ENCODE data around the gene SNRPA1.

Gene SNRPA1

DNA sequence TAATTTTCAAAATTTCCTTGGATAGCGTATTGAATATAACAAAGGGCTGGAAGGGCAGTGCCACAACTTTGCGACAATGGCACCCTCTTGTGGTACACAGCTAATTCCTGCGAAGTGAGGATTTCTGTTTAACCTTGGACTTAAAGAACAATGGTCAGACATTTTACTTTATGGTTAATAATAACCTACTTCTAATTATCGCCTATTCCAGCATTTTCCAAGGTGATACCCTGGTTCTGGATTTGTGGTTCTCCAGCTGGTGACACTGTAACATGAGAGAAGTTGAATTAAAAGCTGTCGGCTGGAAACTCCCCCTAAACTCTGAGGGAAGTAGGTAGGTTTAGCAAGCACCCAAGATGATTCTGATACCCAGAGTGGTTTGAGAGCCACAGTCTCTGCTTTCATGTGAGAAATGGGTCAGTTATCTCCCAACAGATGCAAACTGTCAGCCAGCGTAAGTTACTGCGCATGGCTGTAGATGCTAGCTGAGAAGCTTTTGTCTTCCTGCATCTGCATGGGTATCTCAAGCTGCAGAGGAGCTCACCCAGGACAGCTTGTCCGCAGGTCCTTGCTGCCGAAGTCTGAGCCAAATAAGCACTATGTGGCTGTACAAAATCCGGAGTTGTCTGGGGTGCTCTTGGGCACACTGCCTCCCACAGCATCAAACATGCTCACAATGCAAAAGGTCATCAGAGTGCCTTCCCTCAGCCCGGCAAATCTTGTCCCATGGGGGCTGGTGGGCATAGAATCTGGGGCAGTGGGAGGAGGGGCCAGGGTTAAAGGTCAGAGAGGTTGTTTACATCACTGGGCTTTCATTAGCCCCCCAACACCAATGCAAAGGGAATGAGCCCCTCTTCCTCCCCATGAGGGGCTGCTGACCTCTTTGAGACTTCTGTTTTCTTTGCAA is 36.6 kb downstream of the SNRPA1 start:
- peak; percentile 43 for DNase-seq (ENCODE audit: low read depth)

DNA sequence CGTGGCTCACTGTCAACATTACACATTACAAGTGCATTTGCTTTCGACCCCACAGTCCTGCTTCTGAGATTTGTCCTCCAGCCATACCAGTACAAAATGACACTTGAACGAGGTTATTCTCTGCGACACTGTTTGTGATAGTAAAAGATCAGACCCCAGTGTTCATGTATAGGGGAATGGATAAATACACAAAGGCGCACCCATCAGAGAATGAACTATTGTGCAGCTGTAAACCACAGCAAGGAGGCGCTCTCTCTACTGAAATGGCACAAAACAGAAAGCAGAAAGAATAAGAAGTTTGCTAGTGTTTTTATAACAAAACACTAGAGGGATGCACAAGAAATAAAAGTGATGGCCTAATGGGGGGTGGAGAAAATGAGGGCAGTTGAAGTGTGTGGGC is 38.3 kb downstream of the SNRPA1 start:
- DNase-seq (ENCODE audit: low read depth) = no peak

DNA sequence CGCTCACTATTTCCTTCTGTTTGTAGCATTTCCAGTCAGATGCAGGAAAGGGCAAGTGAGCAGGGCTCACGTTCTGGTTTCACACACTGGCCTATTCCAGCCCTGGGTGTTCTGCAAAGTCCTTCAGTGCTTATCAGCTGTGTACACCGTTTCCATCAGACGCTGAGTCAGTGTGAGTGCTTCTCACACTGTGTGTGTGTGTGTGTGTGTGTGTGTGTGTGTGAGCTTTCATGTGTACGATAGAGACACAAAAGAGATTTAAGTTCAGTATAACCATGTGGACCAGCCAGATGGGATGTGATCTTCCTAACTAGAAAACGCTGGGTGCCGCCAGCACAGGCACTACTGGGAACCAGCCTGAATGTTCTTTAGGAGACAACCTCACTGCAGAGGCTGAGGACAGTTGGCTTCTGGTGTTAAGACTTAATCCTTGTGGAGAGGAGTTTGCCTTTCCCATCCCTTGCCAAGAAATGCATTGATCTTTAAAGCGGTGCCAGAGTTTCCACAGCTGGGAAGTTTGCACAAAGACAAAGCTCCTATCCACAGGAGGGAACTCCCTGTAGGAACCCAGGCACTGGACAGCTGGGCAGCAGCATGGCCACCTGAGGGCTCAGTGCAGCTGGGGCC is 39.3 kb downstream of the SNRPA1 start:
- DNase-seq (ENCODE audit: low read depth) = no peak

DNA sequence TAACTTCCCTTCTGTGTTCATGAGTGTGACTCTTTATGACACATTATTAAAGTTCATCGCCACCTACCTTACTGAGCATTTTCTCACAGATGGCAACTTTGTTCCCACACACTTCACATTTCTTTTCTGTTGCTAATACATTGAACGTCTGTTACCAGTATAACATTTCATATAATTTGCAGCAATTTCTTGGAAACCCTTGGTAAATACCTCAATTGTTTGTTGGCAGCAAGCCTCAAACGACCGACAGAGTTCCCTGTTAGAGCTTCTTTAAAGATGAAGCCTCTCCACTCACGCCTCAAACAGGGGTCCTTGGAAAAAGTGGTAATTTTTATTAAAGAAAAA is 40.0 kb downstream of the SNRPA1 start:
- no peak for DNase-seq (ENCODE audit: low read depth)

DNA sequence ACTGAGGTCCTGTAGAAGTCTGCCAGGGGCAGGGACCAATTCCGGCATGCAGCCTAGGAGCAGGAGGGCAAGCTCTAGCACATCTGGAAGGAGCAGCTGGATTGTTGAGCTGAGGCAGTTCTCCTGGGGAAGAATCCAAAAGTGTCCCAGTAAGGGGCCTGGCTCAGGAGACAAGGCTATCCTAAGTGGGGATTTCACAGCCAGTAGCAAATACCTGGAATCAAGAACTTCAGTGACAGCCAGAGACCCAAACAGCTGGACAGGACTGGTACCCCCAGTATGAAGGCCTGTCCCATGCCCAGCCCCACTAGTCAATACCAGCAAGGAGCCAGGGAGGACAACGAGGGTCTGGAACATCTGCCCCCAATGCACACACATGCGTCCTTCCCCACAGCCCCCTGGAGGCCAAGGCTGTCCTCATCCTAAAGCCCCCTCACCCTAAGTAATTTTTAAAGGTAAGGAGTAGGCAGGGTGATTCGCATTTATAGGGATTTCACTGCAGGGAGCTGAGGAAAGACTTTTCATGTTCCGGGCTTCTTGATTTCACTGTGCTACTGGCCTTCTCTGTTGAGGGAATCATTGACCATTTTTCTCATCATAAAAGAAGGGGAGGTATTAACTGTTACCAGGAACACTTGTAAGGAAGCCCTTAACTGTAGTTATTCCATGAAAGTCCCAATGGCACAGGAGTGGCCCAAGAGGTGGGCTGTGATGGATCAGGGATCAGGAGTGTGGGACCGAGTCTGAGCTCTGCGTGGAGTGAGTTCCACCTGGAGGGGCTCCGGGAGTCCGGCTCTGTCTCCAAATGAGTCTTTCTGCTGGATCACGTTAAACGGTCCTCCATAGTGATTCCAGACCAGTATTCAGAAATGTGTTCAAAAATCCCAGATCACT is 40.6 kb downstream of the SNRPA1 start:
- no peak for DNase-seq (ENCODE audit: low read depth)

DNA sequence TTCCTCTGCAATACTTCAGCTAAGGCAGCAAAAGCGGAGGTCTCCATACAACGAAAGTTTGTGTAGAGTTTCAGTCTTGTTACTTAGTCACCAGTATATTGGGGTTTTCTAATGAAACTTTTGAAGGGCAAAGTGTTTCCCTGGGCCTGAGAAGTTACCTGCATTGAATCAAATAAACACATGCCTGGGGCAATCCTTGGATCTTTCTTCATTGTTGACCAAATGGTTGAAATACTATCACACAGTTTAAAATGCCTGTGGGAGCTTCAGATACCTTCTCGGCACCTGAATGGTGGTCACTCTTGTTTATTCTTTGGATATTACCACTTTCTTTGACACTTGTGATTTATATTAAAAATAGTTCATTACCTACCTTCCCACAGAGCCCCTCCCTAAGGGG is 42.2 kb downstream of the SNRPA1 start:
- no peak for DNase-seq (ENCODE audit: low read depth)

DNA sequence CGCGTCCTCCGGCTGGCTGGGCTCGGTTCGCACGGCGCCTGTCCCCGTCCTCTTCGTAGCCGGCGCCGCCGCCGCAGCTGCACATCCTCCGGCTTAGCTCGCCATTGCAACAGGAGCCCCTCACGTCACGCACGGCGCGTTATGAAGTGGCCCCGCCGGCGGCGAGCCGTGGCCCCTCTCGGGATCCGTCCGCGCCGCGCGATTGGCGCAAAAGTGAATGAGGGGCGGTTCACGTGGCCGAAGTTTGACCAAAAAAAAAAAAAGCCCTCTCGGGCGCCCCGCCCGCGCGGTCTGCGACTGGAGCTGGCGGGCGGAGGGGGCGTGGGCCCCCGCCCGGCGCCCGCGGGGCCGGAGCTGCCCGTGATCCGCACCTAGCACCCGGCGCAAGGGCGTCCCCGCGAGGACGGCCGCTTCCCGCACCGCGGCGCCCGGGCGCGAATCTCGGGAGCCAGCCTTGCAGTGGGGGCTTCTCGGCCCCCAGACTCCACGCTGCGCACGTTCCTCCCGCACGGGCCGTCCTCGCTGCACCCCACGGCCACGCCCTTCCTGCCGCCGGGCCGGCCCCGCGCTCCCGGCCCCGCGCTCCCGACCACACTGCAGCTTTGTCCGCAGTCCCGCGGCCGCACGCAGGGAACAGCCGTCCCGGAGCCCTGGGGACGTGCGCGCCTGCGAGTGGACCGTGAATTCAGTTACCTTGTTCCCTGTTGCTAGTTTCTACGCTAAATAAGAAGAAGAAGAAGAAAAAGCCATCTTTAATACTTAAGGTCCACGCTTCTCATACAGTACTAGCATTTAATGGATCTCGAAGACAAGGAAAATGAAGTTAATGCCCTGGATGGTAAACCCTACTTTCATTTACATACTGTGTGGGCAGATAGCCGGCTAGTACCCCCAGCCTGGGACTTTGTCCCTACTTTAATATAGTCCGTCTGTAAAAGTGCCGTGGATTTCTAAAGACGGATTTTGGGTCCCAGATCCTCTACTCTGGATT is 42.9 kb downstream of the SNRPA1 start, which contains the start of gene CHSY1:
TSS of gene CHSY1 (minus strand) at position 219 of the 991 bp plus-strand sequence. CDS start 592 bp downstream, outside the sequence.
- DNase-seq (ENCODE audit: low read depth) = peak; percentile 79

DNA sequence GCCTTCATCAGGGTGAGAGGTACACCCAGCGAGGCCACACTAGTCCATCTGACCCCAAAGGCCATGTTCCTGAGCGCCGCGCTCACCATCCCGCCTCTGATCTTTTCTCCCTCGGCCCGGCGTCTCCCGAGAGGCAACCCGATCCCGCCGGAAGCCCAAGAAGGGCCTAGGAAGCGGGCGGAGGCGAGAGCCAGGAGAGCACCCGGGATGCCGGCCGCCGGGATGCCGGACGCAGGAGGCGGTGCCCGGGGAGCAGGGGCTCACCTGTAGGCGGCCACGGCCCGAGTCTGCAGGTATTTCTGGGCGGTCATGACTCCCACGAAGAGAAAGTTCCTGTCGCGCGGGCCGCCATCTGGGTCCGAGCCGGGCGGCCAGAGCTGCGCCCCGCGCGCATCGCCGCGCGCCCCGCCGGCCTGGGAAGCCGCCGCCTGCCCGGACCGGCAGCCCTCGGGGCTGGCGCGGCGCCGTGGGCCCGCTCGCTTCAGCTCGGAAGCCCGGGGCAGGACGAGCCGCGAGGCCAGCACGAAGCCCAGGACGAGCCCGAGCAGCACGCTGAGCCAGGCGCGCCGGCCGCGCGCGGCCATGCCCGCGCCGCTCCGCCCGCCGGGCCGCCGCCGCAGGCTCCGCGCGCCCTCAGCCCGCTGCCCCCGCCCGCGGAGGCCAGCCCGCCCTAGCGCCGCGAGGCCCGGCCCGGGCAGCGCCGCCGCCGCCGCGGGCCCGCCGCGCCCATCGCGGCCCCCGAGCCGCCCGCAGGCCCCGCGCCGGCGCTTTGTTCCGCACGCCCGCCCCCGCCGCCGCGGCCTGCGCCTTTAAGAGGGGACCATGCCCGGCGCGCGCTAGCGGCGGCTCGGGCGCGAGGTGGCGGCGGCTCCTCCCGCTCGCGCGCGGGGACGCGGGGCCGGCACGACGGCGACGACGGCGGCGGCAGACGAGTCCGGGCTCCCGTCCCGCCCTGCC is 43.9 kb downstream of the SNRPA1 start:
- DNase-seq (ENCODE audit: low read depth) = no peak

DNA sequence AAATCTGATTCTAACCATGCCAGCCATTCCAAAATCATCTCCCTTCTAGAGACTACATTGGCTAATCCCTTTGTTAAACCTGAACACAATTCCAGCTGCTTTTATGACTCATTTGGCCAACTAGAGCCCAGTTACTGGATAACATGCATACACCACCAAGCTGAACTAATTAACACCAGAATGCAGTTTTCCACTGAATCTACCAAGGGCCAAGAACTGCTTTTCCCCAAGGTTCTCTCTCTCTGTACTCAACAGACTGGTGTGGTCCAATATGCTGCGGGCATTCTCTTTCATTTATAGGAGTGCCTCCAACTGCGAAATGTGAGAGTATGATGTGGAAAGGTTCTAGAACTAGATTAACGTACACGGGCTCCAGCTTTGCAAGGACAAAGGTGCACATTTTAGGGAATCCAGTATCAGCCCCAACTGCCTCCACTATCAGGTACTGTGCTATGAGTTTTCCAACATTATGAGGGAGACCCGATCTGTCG is 44.7 kb downstream of the SNRPA1 start:
- DNase-seq (ENCODE audit: low read depth) = no peak

DNA sequence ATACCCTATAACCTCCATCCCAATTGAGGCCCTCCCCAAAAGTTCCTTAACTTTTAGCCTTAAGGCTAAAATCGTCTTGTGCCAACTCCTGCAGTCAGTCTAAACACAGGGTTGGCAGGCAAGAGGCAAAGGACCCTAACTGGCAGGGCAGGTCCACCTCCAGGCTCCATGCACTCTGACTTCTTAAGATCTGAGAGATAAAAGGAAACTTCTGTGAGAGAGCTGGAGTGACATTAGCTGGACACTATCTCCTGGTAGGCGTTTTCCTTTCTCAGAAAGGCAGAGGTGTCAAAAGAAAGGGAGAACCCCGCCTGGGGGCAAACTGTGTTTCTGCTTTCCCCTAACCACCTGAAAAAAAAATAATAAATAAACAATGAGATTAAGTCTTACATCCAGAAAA is 46.8 kb downstream of the SNRPA1 start:
- DNase-seq (ENCODE audit: low read depth) = no peak

DNA sequence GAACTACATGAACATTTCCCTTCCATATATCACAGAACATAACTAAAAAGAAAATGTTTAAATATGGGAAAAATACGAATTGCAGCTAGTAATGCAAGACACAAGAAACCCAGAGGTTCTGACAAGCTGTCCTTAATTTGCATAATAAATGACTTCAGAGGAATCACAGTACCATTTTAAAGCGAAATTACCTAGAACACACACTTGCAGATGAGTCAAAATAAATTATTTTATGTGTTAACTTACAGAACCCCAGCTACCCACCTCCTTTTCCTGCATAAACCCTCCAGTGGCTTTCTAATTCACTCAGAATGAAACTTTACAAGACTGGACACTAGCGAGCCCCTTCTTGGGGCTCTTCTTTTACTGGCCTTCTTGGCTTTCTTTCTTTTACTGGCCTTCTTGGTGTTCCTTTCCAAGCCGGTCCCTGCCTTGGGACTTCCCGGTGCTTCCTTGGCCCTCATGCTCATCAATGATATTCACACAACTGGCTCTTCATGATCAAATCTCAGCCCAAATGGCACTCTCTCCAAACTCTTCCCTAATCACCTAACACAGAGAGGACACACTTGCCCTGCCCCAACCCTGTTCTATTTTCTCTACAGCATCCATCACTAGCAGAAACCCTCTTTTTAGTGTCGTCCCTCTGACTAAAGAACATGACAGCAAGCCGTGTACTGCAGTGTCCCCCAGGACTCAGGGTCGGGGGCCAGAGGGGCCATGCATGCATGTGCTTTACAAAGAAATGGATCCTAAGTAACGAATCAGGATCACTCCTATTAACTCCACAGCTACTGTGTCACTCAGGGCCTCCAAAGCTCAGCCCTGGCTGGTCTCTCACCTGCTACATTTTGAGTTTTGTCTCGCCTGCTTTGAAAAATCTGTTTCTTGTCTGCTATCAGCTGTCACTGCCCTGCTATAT is 48.0 kb downstream of the SNRPA1 start:
- DNase-seq (ENCODE audit: low read depth) = no peak

DNA sequence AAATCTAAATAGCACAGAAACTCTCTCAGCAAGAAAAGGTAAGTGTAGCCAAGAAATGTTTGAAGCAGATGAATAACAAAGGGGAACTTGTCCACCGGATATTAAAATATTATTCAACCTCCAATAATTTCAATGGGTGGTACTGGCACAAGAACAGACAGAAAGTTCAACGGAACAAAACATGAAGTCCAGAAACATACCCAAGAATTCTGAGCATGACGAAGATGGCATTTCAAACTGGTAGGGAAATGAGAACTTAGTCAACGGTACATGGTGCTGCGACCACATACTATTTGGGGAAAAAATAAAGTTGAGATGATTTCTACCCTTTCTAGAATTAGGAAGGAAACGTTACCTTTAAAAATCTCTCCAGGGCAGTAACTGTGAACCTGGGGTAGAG is 48.7 kb downstream of the SNRPA1 start:
- no peak for DNase-seq (ENCODE audit: low read depth)

DNA sequence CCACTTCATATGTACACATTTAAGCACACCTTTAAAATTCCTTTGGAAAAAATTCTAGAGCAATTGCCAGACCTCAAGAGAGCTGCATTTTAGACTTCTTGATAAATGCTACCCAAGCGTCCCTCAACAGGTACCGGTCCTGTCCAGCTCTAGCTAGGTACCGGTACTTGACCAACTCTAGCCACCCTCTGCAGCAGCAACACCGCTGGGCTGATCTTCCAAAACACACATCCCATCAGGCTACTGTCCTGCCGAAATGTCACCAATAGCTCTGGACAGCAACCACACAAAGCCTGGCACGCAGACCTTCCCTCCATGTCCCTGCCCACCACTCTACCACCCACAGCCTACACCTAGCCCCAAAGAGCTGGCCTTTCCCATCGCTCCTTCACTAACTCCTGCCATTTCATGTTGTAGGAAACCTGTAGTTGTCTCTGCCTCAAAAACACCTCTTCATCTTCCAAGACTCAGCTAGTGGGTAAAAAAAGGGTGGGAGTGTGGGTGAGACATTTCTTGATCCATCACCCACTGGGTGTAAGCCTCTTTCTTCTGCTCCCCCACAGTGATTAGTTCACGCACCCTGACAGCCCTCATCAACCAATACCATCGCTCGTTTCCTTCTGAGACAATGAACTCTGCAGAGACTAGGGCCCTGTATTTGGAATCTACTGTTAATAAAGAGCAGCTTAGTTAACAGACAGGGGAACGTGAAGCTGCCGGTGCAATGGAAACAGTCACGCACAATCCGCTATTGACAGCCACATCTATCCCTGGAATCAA is 50.0 kb downstream of the SNRPA1 start:
- DNase-seq (ENCODE audit: low read depth) = no peak

DNA sequence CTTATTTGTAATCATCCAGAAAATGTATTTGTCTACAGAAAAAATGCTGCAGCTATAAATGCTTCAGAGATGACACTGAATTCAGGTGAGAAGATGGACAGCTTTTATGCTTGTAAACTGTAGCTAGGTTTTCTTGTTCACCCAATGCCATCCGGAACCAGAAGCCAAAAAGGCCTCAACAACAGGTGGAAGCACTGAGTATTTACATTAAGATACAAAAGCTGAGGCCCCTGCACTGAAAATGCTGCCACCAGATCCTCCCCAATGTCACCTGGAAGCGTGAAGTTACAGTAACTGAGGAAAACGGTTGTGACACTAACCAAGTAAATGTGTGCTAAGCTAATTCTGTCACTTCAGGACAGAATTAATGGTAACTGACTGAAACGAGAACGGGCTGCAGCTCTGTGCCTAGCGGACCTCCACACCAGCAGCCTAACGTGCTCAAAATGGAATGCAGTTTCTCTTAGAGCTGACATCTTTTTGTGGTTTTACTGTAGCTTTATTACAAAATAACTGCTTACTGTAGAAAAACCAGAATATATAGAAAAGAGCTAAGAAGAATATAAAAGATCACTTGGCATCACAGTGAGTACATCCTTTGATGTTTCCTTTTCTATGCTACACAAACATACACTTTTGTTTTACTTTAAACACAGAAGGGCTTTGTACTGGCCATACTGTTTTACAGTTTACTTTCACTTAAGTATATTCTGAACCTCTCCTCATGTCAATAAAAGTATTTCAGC is 50.8 kb downstream of the SNRPA1 start:
- DNase-seq (ENCODE audit: low read depth) = no peak

DNA sequence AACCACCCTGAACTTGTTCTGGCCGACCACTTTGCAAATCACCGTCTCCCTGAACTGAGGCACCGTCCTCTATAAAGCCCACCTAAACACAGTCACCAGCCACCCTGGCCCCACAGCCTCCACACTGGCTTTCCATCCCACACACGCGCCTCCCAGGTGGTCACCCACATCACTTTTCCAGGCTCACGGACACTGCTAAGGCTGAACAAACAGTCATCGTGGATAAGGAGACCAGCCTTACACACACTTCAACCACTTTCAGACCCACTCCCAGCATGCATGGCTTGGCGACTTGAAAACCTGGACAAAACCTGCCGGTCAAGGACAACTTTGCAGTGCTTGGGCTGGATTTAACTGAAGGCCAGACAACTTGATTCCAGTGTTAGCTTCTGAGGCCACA is 51.6 kb downstream of the SNRPA1 start:
- no peak for DNase-seq (ENCODE audit: low read depth)

DNA sequence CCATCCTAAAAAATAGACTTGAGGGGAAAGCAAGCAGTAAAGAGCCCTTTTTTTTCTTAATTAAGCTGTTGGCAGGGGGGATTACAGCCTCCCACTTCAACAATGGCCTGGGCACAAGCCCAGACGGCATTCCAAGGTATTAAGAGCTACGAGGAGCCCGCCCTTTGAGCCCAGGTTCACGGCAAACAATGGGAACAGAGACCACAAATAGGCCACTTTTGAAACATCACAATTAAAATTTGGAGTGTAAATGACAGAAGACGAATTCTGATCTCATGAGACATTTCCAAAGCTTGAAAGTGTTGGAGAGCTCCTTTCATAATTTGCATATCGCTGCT is 52.1 kb downstream of the SNRPA1 start:
- DNase-seq (ENCODE audit: low read depth) = no peak
